ENCODE data around the gene PTPN7. TPM values are rescaled to one million over a fixed set of nuclear protein-coding genes. Genes with fewer than 3 reads are reported as not detected.
A peak's percentile ranks its signal among the peaks of the same experiment; 100 is the strongest.

The PTPN7 gene
- total RNA-seq, 1 experiment from 2014 or later = 2.2 TPM

DNA sequence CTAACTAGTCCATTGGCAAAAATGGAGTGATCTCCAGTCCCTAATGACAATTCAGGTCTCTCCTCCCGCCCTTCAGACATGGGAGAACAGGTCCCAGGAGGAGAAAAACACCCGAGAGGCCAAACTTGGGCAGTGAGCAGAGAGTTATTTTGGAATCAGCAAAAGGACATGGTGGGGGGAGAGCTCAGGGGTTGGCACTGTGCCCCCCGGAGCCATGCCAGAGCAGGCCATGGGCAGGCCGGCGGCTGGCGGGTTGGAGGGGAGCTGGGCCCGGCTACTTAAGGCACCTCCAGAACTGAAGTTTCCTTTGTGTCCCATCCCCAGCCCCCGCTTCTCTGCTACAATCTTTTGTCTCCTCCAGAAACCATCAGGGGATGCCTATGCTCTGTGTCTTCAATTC lies 40.3 kb upstream of the PTPN7 start:
- no peaks in the 10 kb centered on the region for H3K36me3 ChIP-seq (ENCODE audit: insufficient read depth, low read length, poor library complexity, severe bottlenecking)
- TF ChIP-seq EZH2 (IDR thresholded peaks at IDR 0.05; ENCODE audit: borderline replicate concordance, low read depth, low read length, poor library complexity, severe bottlenecking) = no peak
- TF ChIP-seq, protein P1, sequence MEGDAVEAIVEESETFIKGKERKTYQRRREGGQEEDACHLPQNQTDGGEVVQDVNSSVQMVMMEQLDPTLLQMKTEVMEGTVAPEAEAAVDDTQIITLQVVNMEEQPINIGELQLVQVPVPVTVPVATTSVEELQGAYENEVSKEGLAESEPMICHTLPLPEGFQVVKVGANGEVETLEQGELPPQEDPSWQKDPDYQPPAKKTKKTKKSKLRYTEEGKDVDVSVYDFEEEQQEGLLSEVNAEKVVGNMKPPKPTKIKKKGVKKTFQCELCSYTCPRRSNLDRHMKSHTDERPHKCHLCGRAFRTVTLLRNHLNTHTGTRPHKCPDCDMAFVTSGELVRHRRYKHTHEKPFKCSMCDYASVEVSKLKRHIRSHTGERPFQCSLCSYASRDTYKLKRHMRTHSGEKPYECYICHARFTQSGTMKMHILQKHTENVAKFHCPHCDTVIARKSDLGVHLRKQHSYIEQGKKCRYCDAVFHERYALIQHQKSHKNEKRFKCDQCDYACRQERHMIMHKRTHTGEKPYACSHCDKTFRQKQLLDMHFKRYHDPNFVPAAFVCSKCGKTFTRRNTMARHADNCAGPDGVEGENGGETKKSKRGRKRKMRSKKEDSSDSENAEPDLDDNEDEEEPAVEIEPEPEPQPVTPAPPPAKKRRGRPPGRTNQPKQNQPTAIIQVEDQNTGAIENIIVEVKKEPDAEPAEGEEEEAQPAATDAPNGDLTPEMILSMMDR (conservative IDR thresholded peaks at IDR 0.05; ENCODE audit: low read depth, low read length) = no peak
- CTCF ChIA-PET = no interaction called here
- peaks cover 10% of the 10 kb centered on the region for H3K27me3 ChIP-seq (replicated peaks; ENCODE audit: insufficient read depth, low read depth, low read length, poor library complexity)
- no peak overlapping the region for H3K27ac ChIP-seq (ENCODE audit: low read depth, low read length, poor library complexity, severe bottlenecking)
- H3K4me3 ChIP-seq (ENCODE audit: low read depth, low read length, poor library complexity, severe bottlenecking) = no peak overlapping the region
- BruUV-seq (replicated peaks) = no TSS peak
- POLR2A ChIA-PET (ENCODE audit: low non-redundant PET) = interaction anchor here (0.6 kb wide), 1 partner anchor 11 kb away, joined by 3 read pairs; no protein-coding TSS in a partner anchor
- intact Hi-C loops (cut with micrococcal nuclease; ENCODE audit: unreplicated experiment) = no loop called here
- H3K4me1 ChIP-seq (ENCODE audit: insufficient read depth, low read length, poor library complexity, severe bottlenecking) = no peaks in the 10 kb centered on the region
- no peaks in the 10 kb centered on the region for H3K9me3 ChIP-seq (ENCODE audit: low read depth, low read length, poor library complexity, severe bottlenecking)
- DNase-seq (ENCODE audit: low spot score) = no peak

DNA sequence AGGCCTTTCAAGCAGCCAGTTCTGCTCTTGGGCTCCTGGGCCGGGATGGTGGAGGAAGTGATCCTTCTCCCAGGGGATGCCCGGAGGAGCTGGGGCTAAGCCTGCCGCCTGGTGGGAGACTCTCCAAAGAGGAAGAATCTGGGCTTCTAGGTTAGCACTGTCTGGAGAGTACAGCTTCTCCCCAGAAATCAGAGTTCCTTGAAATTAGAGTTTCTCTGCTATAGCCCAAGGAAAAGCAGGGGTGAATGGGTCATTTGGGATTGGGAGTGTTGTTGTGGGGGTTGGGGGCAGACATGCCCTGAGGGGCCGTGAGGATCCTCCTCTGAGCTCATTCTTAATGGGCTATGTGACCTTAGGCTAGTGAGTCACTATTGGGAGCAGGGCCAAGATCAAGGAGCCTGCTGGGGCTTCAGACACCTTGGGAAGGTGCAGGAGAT lies 39.7 kb upstream of the PTPN7 start:
- Histone ChIP-seq H3K27me3 (replicated peaks; ENCODE audit: insufficient read depth, low read depth, low read length, poor library complexity) (peaks cover 15% of the 10 kb centered on the region), H3K4me1 (ENCODE audit: insufficient read depth, low read length, poor library complexity, severe bottlenecking) (no peaks in the 10 kb centered on the region), H3K27ac (ENCODE audit: low read depth, low read length, poor library complexity, severe bottlenecking) (no peak overlapping the region), H3K36me3 (ENCODE audit: insufficient read depth, low read length, poor library complexity, severe bottlenecking) (no peaks in the 10 kb centered on the region), H3K9me3 (ENCODE audit: low read depth, low read length, poor library complexity, severe bottlenecking) (no peaks in the 10 kb centered on the region), H3K4me3 (ENCODE audit: low read depth, low read length, poor library complexity, severe bottlenecking) (no peak overlapping the region)
- CTCF ChIA-PET = interaction anchor here (0.6 kb wide), 1 partner anchor 301 kb away, joined by 5 read pairs; no protein-coding TSS in a partner anchor
- intact Hi-C loops (cut with micrococcal nuclease; ENCODE audit: unreplicated experiment) = no loop called here
- POLR2A ChIA-PET (ENCODE audit: low non-redundant PET) = no interaction called here
- no TSS peak for BruUV-seq (replicated peaks)
- peak; percentile 50 for DNase-seq (ENCODE audit: low spot score)
- TF ChIP-seq EZH2 (IDR thresholded peaks at IDR 0.05; ENCODE audit: borderline replicate concordance, low read depth, low read length, poor library complexity, severe bottlenecking) = no peak
- TF ChIP-seq, protein P1 (conservative IDR thresholded peaks at IDR 0.05; ENCODE audit: low read depth, low read length) = no peak

DNA sequence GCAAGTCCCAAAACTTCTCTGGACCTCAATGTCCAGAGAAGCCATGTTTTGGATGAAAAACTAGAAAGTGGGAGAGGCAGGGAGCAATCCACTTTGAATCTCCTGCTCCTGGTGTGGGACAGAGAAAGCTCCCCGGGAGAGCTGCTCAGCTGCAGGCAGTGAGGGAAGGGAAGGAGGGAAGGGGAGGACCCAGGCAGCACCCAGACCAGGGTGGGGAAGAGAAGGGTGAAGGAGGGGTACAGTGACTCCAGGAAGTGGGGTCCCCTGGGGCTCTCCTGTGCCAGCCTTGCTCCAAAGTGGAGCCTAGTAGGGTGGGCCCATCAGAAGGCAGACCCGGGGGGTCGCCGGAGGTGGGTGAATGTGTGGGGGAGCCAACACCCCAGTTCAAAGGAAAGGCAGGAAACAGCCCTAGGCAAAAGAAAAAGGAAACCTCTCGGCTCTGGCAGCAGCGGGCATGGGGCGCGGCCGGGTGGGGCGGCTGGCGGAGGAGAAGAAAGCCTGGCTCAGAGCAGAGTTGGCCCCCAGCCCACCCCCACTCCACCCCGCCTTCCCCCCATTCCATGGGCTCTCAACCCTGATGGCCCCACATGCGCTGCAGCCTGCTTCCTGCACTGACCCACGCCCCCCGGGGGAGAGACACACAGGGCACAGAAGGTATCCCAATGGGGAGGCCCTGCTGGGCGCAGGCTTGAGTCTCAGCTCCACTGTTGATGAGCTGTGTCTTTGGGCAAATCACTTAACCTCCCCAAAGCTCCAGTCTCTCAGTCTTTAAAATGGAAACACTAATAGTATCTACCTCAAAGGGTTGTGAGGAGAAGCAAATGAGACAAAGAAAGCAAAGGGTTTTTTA lies 38.9 kb upstream of the PTPN7 start:
- Histone ChIP-seq H3K36me3 (ENCODE audit: insufficient read depth, low read length, poor library complexity, severe bottlenecking) (no peaks in the 10 kb centered on the region), H3K4me1 (ENCODE audit: insufficient read depth, low read length, poor library complexity, severe bottlenecking) (no peaks in the 10 kb centered on the region), H3K27me3 (replicated peaks; ENCODE audit: insufficient read depth, low read depth, low read length, poor library complexity) (peaks cover 23% of the 10 kb centered on the region), H3K4me3 (ENCODE audit: low read depth, low read length, poor library complexity, severe bottlenecking) (no peak overlapping the region), H3K27ac (ENCODE audit: low read depth, low read length, poor library complexity, severe bottlenecking) (no peak overlapping the region), H3K9me3 (ENCODE audit: low read depth, low read length, poor library complexity, severe bottlenecking) (no peaks in the 10 kb centered on the region)
- POLR2A ChIA-PET (ENCODE audit: low non-redundant PET) = no interaction called here
- TF ChIP-seq, protein P1 (conservative IDR thresholded peaks at IDR 0.05; ENCODE audit: low read depth, low read length) = no peak
- TF ChIP-seq EZH2 (IDR thresholded peaks at IDR 0.05; ENCODE audit: borderline replicate concordance, low read depth, low read length, poor library complexity, severe bottlenecking) = no peak
- intact Hi-C loops (cut with micrococcal nuclease; ENCODE audit: unreplicated experiment) = no loop called here
- CTCF ChIA-PET = no interaction called here
- BruUV-seq (replicated peaks) = no TSS peak
- DNase-seq (ENCODE audit: low spot score) = no peak
